ENCODE results near the gene COL18A1.
"Not testable (repeated sequence)": the region's sequence is repeated elsewhere in the genome, so short reads cannot be mapped to it uniquely, and the experiment has no call there.

The COL18A1 gene

GRCh38 chr21:45404730-45405270, at the start of gene COL18A1:
Gene COL18A1 (plus strand): TSS chr21:45405165. CDS start chr21:45405231, 66 bp downstream.
- DNase-seq = peak; percentile 34

- DNase-seq = no peak
Observed at GRCh38 chr21:45355573-45355972, 49.4 kb upstream of the COL18A1 start.

GRCh38 chr21:45356251-45356650, 48.7 kb upstream of the COL18A1 start:
- no peak for DNase-seq

GRCh38 chr21:45356653-45357435, 48.1 kb upstream of the COL18A1 start:
- DNase-seq = no peak

GRCh38 chr21:45357436-45358260, 47.3 kb upstream of the COL18A1 start:
- no peak for DNase-seq

GRCh38 chr21:45358261-45358670, 46.7 kb upstream of the COL18A1 start:
- no peak for DNase-seq

- no peak for DNase-seq
Observed at GRCh38 chr21:45358711-45359310, 46.2 kb upstream of the COL18A1 start.

- no peak for DNase-seq
Observed at GRCh38 chr21:45359451-45360217, 45.3 kb upstream of the COL18A1 start.

GRCh38 chr21:45361033-45361997, 43.6 kb upstream of the COL18A1 start:
- no peak for DNase-seq

- DNase-seq = no peak
Observed at GRCh38 chr21:45362077-45362747, 42.8 kb upstream of the COL18A1 start.

GRCh38 chr21:45362748-45363145, 42.2 kb upstream of the COL18A1 start:
- DNase-seq = no peak

GRCh38 chr21:45363272-45363671, 41.7 kb upstream of the COL18A1 start:
- DNase-seq = not testable (repeated sequence)

- DNase-seq = no peak
Observed at GRCh38 chr21:45363921-45364467, 41.0 kb upstream of the COL18A1 start.

GRCh38 chr21:45364468-45365185, 40.3 kb upstream of the COL18A1 start:
- no peak for DNase-seq

GRCh38 chr21:45365186-45365607, 39.8 kb upstream of the COL18A1 start:
- DNase-seq = no peak

- no peak for DNase-seq
Observed at GRCh38 chr21:45365608-45366241, 39.2 kb upstream of the COL18A1 start.

GRCh38 chr21:45366476-45366875, 38.5 kb upstream of the COL18A1 start:
- DNase-seq = no peak

- DNase-seq = no peak
Observed at GRCh38 chr21:45366931-45367401, 38.0 kb upstream of the COL18A1 start.

All from DMS79 treated with DMSO at 0.1 percent for 48 hours (cell line).